B cell (primary cell): Measurements from ENCODE around the gene UBE2D3. TPM values are rescaled to one million over a fixed set of nuclear protein-coding genes. Genes with fewer than 3 reads are reported as not detected.

ENCODE experiments used
- ATAC-seq: fragments of 200-7000 bp; cut with Tn5 transposase; one replicate; pipeline ENCODE4 v1.10.0; 2021; ENCODE audit warnings: low read depth, mild to moderate bottlenecking, moderate number of reproducible peaks, moderate library complexity
- CTCF ChIA-PET: fragments of 350-600 bp; sonication (Branson Sonifier 250); formaldehyde crosslinking; loops from one replicate; lab custom pipeline; 2021; ENCODE audit warnings: antibody characterized with exemption, inconsistent platforms; lab: Charles Lee
- POLR2A ChIA-PET: fragments of 350-600 bp; sonication (Branson Sonifier 250); formaldehyde crosslinking; loops from one replicate; lab custom pipeline; 2021; ENCODE audit warnings: antibody characterized with exemption; lab: Charles Lee
- DNase-seq: peaks from one replicate; pipeline ENCODE4 v3.0.0; 2013
- H2AFZ ChIP-seq: 2 replicates; pipeline ENCODE4 v1.6.1; 2012; ENCODE audit warnings: mild to moderate bottlenecking, low read depth, low read length; ENCODE audit not compliant: insufficient read depth, poor library complexity, severe bottlenecking
- H3K27ac ChIP-seq, 2 donors: 1 replicate in 1 of 2; 2 replicates in 1 of 2; pipeline ENCODE4 v1.5.1; 2012 to 2013; ENCODE audit warnings: low read length in 2 of 2, mild to moderate bottlenecking in 2 of 2, moderate library complexity in 1 of 2
- H3K27me3 ChIP-seq, 4 experiments: fragments of 200-600 bp in 1 of 4; sonication (generic) in 1 of 4; replicated peaks in 1 of 4; 1 replicate in 2 of 4; 2 replicates in 2 of 4; pipeline versions ENCODE4 v1.6.1 to v1.7.0; 2013 to 2016; ENCODE audit warnings: low read length in 3 of 4, mild to moderate bottlenecking in 2 of 4, mixed read lengths in 1 of 4, moderate library complexity in 1 of 4; ENCODE audit not compliant: insufficient read depth in 4 of 4, control insufficient read depth in 3 of 4; ENCODE audit errors: control extremely low read depth in 1 of 4
- H3K36me3 ChIP-seq, 2 experiments: replicated peaks in 1 of 2; 1 replicate in 1 of 2; 2 replicates in 1 of 2; pipeline versions ENCODE4 v1.6.1 to v1.7.1; 2013; ENCODE audit warnings: low read length in 1 of 2; ENCODE audit not compliant: insufficient read depth in 2 of 2, control insufficient read depth in 1 of 2; ENCODE audit errors: control extremely low read depth in 1 of 2, extremely low read depth in 1 of 2
- H3K4me1 ChIP-seq, 2 donors: fragments of 200-600 bp in 1 of 2; sonication (generic) in 1 of 2; 1 replicate in 1 of 2; 2 replicates in 1 of 2; pipeline versions ENCODE4 v1.5.1 to v1.6.1; 2013 to 2017; ENCODE audit warnings: low read length in 2 of 2; ENCODE audit not compliant: control insufficient read depth in 2 of 2, insufficient read depth in 2 of 2
- H3K4me2 ChIP-seq: replicated peaks from 2 replicates; pipeline ENCODE3; 2012; ENCODE audit warnings: mild to moderate bottlenecking, low read depth, low read length; ENCODE audit not compliant: poor library complexity, severe bottlenecking
- H3K4me3 ChIP-seq, 5 experiments: fragments of 200-600 bp in 1 of 5; sonication (generic) in 1 of 5; 1 replicate in 3 of 5; 2 replicates in 2 of 5; pipeline versions ENCODE4 v1.5.1 to v1.7.0; 2011 to 2016; ENCODE audit warnings: low read length in 4 of 5, mild to moderate bottlenecking in 4 of 5, low read depth in 2 of 5, control low read depth in 1 of 5, moderate library complexity in 1 of 5; ENCODE audit not compliant: insufficient read depth in 1 of 5; ENCODE audit errors: control extremely low read depth in 1 of 5, extremely low read depth in 1 of 5
- H3K79me2 ChIP-seq: fragments of 200-600 bp; sonication (generic); one replicate; pipeline ENCODE4 v1.6.0; 2016; ENCODE audit warnings: low read length; ENCODE audit not compliant: control insufficient read depth, insufficient read depth
- H3K9ac ChIP-seq: fragments of 200-600 bp; sonication (generic); 2 replicates; pipeline ENCODE4 v1.6.1; 2017; ENCODE audit warnings: mild to moderate bottlenecking, low read length, moderate library complexity
- H3K9me3 ChIP-seq, 3 donors: one replicate each; pipeline versions ENCODE4 v1.6.1 to v1.7.1; 2013; ENCODE audit warnings: low read length in 2 of 3; ENCODE audit not compliant: control insufficient read depth in 2 of 3, insufficient read depth in 1 of 3; ENCODE audit errors: control extremely low read depth in 1 of 3
- H4K20me1 ChIP-seq: 2 replicates; pipeline ENCODE4 v1.6.0; 2012; ENCODE audit warnings: mild to moderate bottlenecking, low read length; ENCODE audit not compliant: insufficient read depth, control insufficient read depth, poor library complexity, severe bottlenecking
- H3K27ac Mint-ChIP-seq: one replicate; pipeline ENCODE4 v1.8.0; 2021; ENCODE audit warnings: mixed read lengths
- H3K27me3 Mint-ChIP-seq: one replicate; pipeline ENCODE4 v1.8.0; 2021; ENCODE audit warnings: mixed read lengths
- H3K4me1 Mint-ChIP-seq: one replicate; pipeline ENCODE4 v1.8.0; 2021; ENCODE audit warnings: mixed read lengths
- H3K4me3 Mint-ChIP-seq: one replicate; pipeline ENCODE4 v1.8.0; 2021; ENCODE audit warnings: mixed read lengths
- H3K9me3 Mint-ChIP-seq: one replicate; pipeline ENCODE4 v1.8.0; 2022; ENCODE audit warnings: mixed read lengths; ENCODE audit not compliant: insufficient read depth
- EZH2 ChIP-seq: IDR thresholded peaks from 2 replicates; pipeline ENCODE4 v1.6.1; 2012; ENCODE audit warnings: borderline replicate concordance, low read depth, mild to moderate bottlenecking, moderate library complexity, low read length; ENCODE audit not compliant: insufficient read depth, poor library complexity, severe bottlenecking
- whole genome bisulfite sequencing: methylation state at CpG from one replicate; pipeline ENCODE4 v1.1.5; 2013; ENCODE audit warnings: missing lambda C conversion rate; ENCODE audit not compliant: insufficient coverage; 5-methylcytosine and 5-hydroxymethylcytosine counted together
- intact Hi-C: fragments of 100-400 bp; cut with micrococcal nuclease; formaldehyde crosslinking; loops from one replicate; pipeline ENCODE4 v1.10.0; 2022
- polyA plus RNA-seq: library from polyadenylated mRNA; depleted of rRNA; stranded (reverse); fragments of >200 nt; gene quantifications from 2 replicates; pipeline ENCODE4 v1.2.3, GENCODE V29; 2012
- total RNA-seq, 2 donors: library from RNA; stranded (reverse); fragments of 120-200 nt in 1 of 2; gene quantifications; 1 replicate in 1 of 2; 2 replicates in 1 of 2; pipeline versions ENCODE4 v1.2.3 to v1.2.4, GENCODE V29; 2013 to 2022
- TF ChIP-seq, protein P1 (sequence below): fragments of 200-600 bp; IDR thresholded peaks from one replicate; pipeline ENCODE4 v1.8.0; 2022; ENCODE audit warnings: antibody characterized with exemption, mild to moderate bottlenecking

The UBE2D3 gene
- total and polyA plus RNA-seq, 2 donors (not counting 1 experiment from before 2014, with no cell fraction given): 223 to 264 TPM

DNA sequence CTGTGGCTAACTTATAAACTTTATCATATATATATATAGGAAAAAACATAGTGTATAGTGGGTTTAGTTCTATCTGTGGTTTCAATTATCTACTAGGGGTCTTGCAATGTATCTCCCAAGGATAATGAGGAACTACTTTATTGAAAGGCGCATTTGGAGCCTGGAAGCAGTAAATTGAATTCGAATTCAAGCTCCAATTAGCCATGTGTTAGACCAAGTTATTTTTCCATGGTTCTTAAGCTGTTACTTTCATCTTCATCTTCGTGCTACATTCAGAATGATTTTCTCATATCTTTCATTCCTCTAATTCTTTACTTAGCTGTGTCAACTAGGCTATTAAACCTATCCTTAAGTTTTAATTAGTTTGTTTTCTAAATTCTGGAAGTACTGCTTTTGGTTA is 39.4 kb downstream of the UBE2D3 start:
- peaks cover 7% of the 10 kb centered on the region for H3K4me1 Mint-ChIP-seq
- no peak overlapping the region for H3K4me3 Mint-ChIP-seq
- H3K9me3 Mint-ChIP-seq: peaks cover 2% of the 10 kb centered on the region
- no peak overlapping the region for H3K27ac ChIP-seq
- ChIA-PET POLR2A (no interaction called here), CTCF (no interaction called here)
- no CpG with 5 or more reads among the region's 3 CpGs for WGBS
- peaks cover 0 to 2% (median 0%) of the 10 kb centered on the region in 3 donors for H3K9me3 ChIP-seq
- no peak overlapping the region for H3K9ac ChIP-seq
- DNase-seq: no peak
- H3K27ac Mint-ChIP-seq: no peak overlapping the region
- H3K27me3 ChIP-seq: no peaks in the 10 kb centered on the region
- H3K4me1 ChIP-seq: no peaks in the 10 kb centered on the region
- peaks cover 0 to 1% of the 10 kb centered on the region in 2 experiments for H3K36me3 ChIP-seq
- intact Hi-C loops: no loop called here
- H2AFZ ChIP-seq: no peak overlapping the region
- H3K4me3 ChIP-seq: no peak overlapping the region
- no peaks in the 10 kb centered on the region for H4K20me1 ChIP-seq
- TF ChIP-seq EZH2: no peak
- TF ChIP-seq, protein P1, sequence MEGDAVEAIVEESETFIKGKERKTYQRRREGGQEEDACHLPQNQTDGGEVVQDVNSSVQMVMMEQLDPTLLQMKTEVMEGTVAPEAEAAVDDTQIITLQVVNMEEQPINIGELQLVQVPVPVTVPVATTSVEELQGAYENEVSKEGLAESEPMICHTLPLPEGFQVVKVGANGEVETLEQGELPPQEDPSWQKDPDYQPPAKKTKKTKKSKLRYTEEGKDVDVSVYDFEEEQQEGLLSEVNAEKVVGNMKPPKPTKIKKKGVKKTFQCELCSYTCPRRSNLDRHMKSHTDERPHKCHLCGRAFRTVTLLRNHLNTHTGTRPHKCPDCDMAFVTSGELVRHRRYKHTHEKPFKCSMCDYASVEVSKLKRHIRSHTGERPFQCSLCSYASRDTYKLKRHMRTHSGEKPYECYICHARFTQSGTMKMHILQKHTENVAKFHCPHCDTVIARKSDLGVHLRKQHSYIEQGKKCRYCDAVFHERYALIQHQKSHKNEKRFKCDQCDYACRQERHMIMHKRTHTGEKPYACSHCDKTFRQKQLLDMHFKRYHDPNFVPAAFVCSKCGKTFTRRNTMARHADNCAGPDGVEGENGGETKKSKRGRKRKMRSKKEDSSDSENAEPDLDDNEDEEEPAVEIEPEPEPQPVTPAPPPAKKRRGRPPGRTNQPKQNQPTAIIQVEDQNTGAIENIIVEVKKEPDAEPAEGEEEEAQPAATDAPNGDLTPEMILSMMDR: no peak
- no peak overlapping the region for H3K4me2 ChIP-seq
- H3K27me3 Mint-ChIP-seq: no peaks in the 10 kb centered on the region
- H3K79me2 ChIP-seq: no peaks in the 10 kb centered on the region
- ATAC-seq: no peak

DNA sequence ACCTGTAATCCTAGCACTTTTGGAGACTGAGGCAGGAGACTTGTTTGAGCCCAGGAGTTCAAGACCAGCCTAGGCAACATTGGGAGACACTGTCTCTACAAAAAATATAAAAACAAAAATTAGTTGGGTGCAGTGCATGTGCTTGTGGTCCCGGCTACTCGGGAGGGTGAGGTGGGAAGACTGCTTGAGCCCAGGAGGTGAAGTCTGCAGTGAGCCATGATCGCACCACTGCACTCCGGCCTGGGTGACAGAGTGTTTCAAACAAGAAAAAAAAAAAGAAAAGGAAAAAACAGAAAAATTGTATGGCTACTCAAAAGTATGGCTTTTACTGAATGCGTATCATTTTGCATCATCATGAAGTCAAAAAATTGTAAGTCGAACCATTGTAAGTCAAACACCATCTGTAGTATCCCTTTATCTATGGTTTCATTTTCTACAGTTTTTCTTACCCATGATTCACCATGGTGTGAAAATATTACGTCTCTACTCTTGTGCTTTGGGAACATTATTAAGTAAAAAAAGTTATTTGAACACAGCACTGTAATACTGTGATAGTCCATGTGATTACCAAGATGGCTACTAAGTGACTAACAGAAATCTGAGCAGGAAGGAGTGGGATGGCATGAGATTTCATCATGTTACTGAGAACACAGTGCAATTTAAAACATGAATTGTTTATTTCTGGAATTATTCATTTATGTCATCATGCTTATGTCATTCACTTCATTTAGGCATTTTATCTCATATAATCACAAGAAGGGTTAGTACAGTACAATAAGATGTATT is 40.1 kb downstream of the UBE2D3 start:
- TF ChIP-seq, protein P1: no peak
- no peak for TF ChIP-seq EZH2
- DNase-seq (no peak), ATAC-seq (no peak)
- H3K27ac ChIP-seq: no peak overlapping the region
- intact Hi-C loops: no loop called here
- H3K27ac Mint-ChIP-seq: no peak overlapping the region
- no peaks in the 10 kb centered on the region for H4K20me1 ChIP-seq
- H3K4me3 ChIP-seq: no peak overlapping the region
- H3K27me3 ChIP-seq: no peaks in the 10 kb centered on the region
- H3K9me3 ChIP-seq: peaks cover 0 to 2% (median 0%) of the 10 kb centered on the region in 3 donors
- 100% methylated on average over 4 of the region's 7 CpGs for WGBS
- H3K4me1 ChIP-seq: no peaks in the 10 kb centered on the region
- H3K36me3 ChIP-seq: peaks cover 0 to 1% of the 10 kb centered on the region in 2 experiments
- no peaks in the 10 kb centered on the region for H3K79me2 ChIP-seq
- peaks cover 2% of the 10 kb centered on the region for H3K9me3 Mint-ChIP-seq
- H3K4me2 ChIP-seq: no peak overlapping the region
- no peak overlapping the region for H2AFZ ChIP-seq
- H3K27me3 Mint-ChIP-seq: no peaks in the 10 kb centered on the region
- no peak overlapping the region for H3K4me3 Mint-ChIP-seq
- CTCF ChIA-PET: interaction anchor here (0.9 kb wide), 1 partner anchor 41 kb away, joined by 3 read pairs; no protein-coding TSS in a partner anchor
- H3K4me1 Mint-ChIP-seq: peaks cover 7% of the 10 kb centered on the region
- H3K9ac ChIP-seq: no peak overlapping the region
- POLR2A ChIA-PET: no interaction called here
